ENCODE measurements around the gene CPPED1. TPM values are rescaled to one million over a fixed set of nuclear protein-coding genes. Genes with fewer than 3 reads are reported as not detected.

Gene CPPED1
- total RNA-seq, 1 experiment from 2014 or later = 7.9 TPM

- Mint-ChIP-seq H3K36me3 (ENCODE audit: insufficient read depth in 1 of 3, low read depth in 3 of 3) (no peaks in the 10 kb centered on the region), H3K27ac (no peak overlapping the region), H3K9me3 (no peaks in the 10 kb centered on the region), H3K27me3 (ENCODE audit: low read depth) (peaks cover 2% of the 10 kb centered on the region; the same call in 1 of the 2 replicates), H3K4me3 (no peak overlapping the region), H3K4me1 (peaks cover 2 to 4% of the 10 kb centered on the region in 2 experiments; a peak in 2 of 4 replicates)
- H3K18ac ChIP-seq (ENCODE audit: insufficient read length, low read depth, low read length) = no peak overlapping the region
- H2AFZ ChIP-seq (ENCODE audit: low read length) = no peak overlapping the region
- H4K91ac ChIP-seq (ENCODE audit: insufficient read length, low read depth, low read length) = no peak overlapping the region
- H3K27ac ChIP-seq (ENCODE audit: insufficient read length, low read depth, low read length) = no peak overlapping the region
- H4K8ac ChIP-seq (replicated peaks; ENCODE audit: insufficient read length, low read depth, low read length) = no peak overlapping the region
- WGBS (ENCODE audit: extremely low coverage, insufficient read length, low lambda C conversion rate) = no CpG with 5 or more reads among the region's 3 CpGs
- H3K4me2 ChIP-seq (ENCODE audit: insufficient read depth, insufficient read length, low read length) = no peak overlapping the region
- H2AK5ac ChIP-seq (ENCODE audit: insufficient read length, low read length) = no peak overlapping the region
- DNase-seq = no peak
- no peak overlapping the region for H2BK120ac ChIP-seq (ENCODE audit: low read depth, low read length, poor library complexity, severe bottlenecking)
- no peak overlapping the region for H2BK15ac ChIP-seq (ENCODE audit: low read depth, low read length)
- no peaks in the 10 kb centered on the region for H3K4me1 ChIP-seq (ENCODE audit: insufficient read depth, low read length)
- H2BK5ac ChIP-seq (ENCODE audit: insufficient read length, low read length) = no peak overlapping the region
- no peaks in the 10 kb centered on the region for H3K27me3 ChIP-seq (ENCODE audit: insufficient read depth, low read length)
- no peaks in the 10 kb centered on the region for H3K9me3 ChIP-seq (ENCODE audit: control insufficient read depth, low read depth, low read length)
- H4K5ac ChIP-seq (ENCODE audit: insufficient read length, low read depth, low read length) = no peak overlapping the region
- no peaks in the 10 kb centered on the region for H3K79me1 ChIP-seq (ENCODE audit: insufficient read depth, low read depth, low read length, poor library complexity, severe bottlenecking)
- no peak overlapping the region for H3K14ac ChIP-seq (ENCODE audit: insufficient read depth, low read length)
- no peak overlapping the region for H3K9ac ChIP-seq (ENCODE audit: extremely low read depth, insufficient read length, low read length)
- TF ChIP-seq CTCF (conservative IDR thresholded peaks at IDR 0.05) = no peak
- no peak overlapping the region for H2BK12ac ChIP-seq (ENCODE audit: insufficient read length, low read depth, low read length)
- H2BK20ac ChIP-seq (ENCODE audit: low read depth, low read length, poor library complexity, severe bottlenecking) = no peak overlapping the region
- H3T11ph ChIP-seq (ENCODE audit: low read length) = no peak overlapping the region
- no peak overlapping the region for H3K23ac ChIP-seq (ENCODE audit: insufficient read length, low read depth, low read length)
- no peak overlapping the region for H3K56ac ChIP-seq (ENCODE audit: insufficient read length, low read depth, low read length)
- no peaks in the 10 kb centered on the region for H3K23me2 ChIP-seq (ENCODE audit: insufficient read length, low read depth, low read length, poor library complexity, severe bottlenecking)
- no peaks in the 10 kb centered on the region for H4K20me1 ChIP-seq (ENCODE audit: control insufficient read depth, insufficient read depth, insufficient read length)
- H3K79me2 ChIP-seq (ENCODE audit: insufficient read depth, low read length) = no peaks in the 10 kb centered on the region
- H3K4ac ChIP-seq (ENCODE audit: low read depth, low read length) = no peak overlapping the region
Observed at GRCh38 chr16:12627394-12627793, 176.3 kb downstream of the CPPED1 start.
